GM08714 (cell line): Measurements from ENCODE around the gene REL.
A peak's percentile ranks its signal among the peaks of the same experiment; 100 is the strongest.

Experiments
- H3K4me3 ChIP-seq: fragments of 200-500 bp; sonication (Bioruptor generic); 2 replicates; pipeline ENCODE4 v1.5.1; 2014; ENCODE audit warnings: mild to moderate bottlenecking, low read length, inconsistent platforms
- ZNF274 ChIP-seq: IDR thresholded peaks from 2 replicates; pipeline ENCODE4 v1.6.1; 2012; ENCODE audit warnings: mild to moderate bottlenecking, low read depth, low read length

The REL gene

DNA sequence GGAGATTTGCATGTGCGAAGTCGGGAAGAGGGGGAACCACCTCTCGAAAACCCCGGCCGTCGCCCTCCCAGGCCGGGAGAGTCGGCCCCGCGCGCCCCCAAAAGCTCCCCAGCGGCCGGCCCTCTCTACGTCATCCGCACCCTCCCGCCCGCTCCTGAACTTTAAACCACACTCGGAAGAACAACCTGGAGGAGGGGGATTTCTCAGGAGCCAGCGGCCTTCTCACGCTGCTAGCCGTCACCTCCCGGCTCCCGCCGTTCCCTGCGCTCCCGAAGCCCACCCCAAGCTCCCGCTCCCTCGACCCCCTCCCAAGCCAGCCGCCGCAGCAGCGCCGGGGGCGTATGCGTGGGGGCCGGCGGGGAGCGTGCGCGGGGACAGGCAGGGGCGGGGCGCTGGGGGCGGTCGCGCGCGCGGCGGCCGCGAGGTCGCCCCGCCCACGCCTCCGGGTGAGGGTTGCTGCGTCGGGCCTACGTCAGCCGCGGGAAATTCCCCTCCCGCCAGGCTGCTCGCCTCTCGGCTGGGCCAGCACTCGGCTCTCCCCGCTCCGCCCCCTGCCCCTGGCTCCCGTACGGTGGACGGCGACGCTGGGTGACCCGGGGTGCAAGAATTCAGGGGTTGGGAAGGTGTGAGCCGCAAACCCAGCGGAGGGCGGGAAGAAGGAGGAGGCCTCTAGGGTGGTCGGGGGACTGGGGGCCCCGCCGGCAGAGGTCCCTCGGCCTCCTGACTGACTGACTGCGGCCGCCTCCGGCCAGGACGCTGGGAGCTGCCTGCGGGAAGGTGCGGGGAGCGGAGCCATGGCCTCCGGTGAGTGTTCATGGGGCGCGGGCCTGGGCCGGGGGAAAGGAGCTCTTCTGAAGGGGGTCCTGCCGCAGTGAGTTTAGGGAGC is at the start of gene REL:
Gene REL (plus strand): TSS at position 528 of the 886 bp plus-strand sequence. CDS start 267 bp downstream, at position 795.
- TF ChIP-seq ZNF274, result no peak
- H3K4me3 ChIP-seq, result peak within 1 kb of the TSS; percentile 97

DNA sequence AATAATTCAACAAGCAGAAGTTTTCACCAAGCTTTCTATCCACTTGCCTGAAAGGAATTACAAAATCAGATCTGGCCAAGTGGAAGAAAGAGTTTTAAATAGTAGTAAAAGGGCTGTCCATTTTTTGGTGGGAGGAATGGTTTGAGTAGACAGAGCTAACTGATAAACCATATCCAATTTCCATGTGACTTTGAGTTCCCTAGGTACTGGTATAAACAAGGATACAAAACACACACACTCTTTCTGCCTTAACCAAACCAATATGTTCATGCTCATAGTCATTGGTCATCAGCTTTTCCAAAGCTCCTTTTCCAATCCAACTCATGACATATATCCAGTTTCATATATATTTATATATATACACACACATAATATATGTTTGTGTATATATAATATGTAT is 49.5 kb upstream of the REL start:
- TF ChIP-seq ZNF274, result no peak

GRCh38 chr2:60832621-60833020 is 48.8 kb upstream of the REL start:
- no peak for TF ChIP-seq ZNF274
- no peak overlapping the region for H3K4me3 ChIP-seq

More for the DNA sequence above, 49.5 kb upstream of the REL start:
- no peak overlapping the region for H3K4me3 ChIP-seq

- TF ChIP-seq ZNF274, result no peak
- H3K4me3 ChIP-seq, result no peak overlapping the region
Observed at GRCh38 chr2:60834270-60834717, 47.1 kb upstream of the REL start.

DNA sequence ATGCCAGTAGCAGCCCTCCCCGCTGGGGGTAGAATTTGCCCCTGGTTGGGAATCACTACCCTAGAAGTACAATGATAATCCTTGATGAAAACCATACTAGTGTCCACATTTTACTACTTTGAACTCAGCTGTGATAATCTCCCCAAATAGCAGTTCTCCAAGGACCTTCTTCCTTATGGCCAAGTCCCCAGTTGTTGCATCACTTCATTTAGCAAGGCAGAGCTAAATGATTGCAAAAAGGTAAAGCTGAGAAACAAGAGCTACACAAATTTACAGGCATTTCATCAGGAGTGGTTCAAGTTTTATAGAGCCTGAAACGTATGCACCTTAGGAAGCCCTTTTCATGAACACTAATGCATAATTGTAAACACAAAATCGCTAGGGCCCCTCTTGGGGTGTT is 44.9 kb upstream of the REL start:
- TF ChIP-seq ZNF274, result no peak
- no peak overlapping the region for H3K4me3 ChIP-seq

DNA sequence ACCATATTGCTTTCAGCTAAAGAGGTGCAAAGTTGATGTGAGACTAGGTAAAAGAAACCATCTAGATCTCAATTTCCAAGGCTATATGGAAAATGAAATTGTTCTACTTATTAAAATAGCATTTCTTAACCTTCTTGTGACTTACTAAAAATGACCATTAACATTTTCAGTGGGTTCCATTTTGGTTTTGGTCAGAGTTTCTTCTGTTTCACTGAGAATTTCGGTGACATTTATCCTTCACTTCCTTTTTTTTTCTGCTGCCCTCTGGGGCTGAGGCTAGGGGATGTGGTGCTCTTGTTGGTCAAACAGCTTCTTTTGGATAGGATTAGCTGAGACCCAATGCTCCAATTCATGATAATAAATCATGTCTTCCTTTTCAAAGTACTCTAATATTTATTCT is 44.3 kb upstream of the REL start:
- no peak overlapping the region for H3K4me3 ChIP-seq
- TF ChIP-seq ZNF274, result no peak

DNA sequence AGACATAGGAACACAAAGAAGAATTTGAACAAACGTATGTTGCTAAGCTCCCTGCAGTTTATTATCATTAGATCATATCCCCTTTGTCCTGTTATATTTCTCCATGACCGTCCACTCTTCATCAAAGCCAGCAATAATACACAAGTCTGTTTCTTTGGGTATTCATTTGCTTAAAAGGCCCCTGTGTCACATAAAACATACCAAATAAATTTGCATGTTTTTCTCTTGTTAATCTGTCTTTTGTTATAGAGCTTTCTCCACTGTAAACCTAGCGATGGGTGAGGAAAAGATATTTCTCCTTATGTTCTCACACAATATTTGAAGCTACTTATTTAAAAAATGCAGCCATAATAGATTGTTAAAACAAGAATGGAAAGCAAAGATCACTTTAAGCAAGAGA is 42.9 kb upstream of the REL start:
- TF ChIP-seq ZNF274, result no peak
- H3K4me3 ChIP-seq, result no peak overlapping the region

- TF ChIP-seq ZNF274, result no peak
- H3K4me3 ChIP-seq, result no peak overlapping the region; the same call in 1 of the 2 replicates
Observed at GRCh38 chr2:60839126-60839813, 42.1 kb upstream of the REL start.

DNA sequence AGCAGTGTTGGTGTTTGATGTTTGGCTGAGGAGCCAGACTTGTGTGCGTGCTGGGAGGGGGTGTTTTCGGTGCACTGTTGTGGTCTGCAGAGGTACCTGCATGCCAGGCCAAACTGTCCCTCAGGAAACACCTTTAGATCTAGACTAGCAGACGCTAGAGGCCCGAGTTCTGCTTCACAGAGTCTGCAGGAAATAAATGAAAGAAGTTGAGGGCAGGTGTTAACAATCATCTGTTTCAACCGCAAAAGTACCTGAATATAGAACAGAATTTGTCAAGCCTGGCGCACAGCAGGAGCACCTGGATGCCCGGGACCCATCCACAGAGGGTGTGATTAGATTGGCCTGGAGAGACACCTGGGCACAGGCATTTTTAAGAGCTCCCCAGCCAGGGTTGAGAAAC is 40.5 kb upstream of the REL start:
- TF ChIP-seq ZNF274, result no peak
- peak overlapping the region; percentile 3; the same call in 1 of the 2 replicates for H3K4me3 ChIP-seq

DNA sequence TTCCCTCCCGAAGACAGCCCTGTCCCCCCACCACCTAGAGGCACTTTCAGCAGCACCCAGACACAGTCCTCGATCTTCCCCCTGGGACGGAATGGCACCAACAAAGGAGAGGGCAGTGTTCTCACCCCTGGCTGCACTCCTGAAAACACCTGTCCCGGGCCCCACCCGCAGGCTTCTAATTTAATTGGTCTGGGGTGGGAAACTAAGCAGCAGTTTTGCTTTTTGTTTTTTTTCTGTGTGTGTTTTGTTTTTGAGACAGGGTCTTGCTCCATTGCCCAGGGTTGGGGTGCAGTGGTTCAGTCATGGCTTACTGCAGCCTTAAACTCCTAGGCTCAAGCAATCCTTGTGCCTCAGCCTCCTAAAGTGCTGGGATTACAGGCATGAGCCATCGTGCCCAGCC is 38.4 kb upstream of the REL start:
- no peak for TF ChIP-seq ZNF274
- H3K4me3 ChIP-seq, result no peak overlapping the region

DNA sequence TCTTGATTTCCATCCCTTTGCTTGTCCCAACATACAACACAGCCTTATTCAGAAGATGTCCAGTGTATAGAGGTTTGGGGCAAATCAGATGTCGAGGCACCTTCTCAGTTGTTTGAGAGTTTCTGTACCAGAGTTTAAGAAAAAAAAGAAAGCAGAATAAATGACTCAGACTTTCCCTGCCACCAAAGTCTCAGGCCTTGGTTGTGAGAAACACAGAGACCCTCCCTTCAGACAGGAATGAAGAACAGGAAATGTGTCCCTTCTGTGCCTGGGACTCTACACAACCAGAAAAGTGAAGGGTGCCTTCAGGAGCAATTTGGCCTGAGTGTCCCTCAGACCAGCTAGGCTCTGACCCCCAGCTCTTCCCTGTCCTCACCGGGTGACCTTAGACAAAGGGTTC is 37.3 kb upstream of the REL start:
- no peak for TF ChIP-seq ZNF274
- H3K4me3 ChIP-seq, result no peak overlapping the region

DNA sequence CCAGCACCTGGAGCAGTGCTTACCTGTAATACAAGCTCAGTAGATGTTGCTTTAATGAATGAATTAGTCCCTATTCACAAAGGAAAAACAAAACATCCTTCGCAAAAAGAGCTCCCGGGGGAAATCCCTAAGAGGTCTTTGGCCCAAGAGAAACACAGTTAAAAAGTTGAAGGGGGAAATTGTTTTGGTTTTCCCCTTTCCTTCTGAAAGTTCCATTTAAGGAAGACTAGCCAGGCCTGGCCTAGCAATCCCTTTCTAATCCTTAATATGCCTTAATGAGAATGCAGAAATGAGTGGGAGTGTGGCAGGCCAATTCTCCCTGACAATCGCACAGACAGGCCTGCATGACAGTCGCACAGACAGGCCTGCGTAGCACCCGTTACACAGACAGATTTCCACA is 33.5 kb upstream of the REL start:
- TF ChIP-seq ZNF274, result no peak
- H3K4me3 ChIP-seq, result no peak overlapping the region

DNA sequence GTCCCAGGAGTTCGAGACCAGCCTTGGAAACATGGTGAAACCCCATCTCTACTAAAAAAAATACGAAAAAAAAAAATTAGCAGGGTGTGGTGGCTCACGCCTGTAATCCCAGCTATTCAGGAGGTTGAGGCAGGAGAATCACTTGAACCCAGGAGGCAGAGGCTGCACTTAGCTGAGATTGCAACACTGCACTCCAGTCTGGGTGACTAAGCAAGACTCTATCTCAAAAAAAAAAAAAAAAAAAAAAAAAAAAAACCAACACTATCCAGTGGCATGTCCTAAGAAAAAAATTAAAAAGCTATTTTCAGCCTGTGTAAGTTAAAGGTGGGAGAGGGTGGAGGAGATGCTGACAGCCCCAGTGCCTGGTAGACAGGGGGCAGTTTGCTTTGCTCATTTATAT is 32.2 kb upstream of the REL start:
- no peak overlapping the region for H3K4me3 ChIP-seq
- TF ChIP-seq ZNF274, result no peak

DNA sequence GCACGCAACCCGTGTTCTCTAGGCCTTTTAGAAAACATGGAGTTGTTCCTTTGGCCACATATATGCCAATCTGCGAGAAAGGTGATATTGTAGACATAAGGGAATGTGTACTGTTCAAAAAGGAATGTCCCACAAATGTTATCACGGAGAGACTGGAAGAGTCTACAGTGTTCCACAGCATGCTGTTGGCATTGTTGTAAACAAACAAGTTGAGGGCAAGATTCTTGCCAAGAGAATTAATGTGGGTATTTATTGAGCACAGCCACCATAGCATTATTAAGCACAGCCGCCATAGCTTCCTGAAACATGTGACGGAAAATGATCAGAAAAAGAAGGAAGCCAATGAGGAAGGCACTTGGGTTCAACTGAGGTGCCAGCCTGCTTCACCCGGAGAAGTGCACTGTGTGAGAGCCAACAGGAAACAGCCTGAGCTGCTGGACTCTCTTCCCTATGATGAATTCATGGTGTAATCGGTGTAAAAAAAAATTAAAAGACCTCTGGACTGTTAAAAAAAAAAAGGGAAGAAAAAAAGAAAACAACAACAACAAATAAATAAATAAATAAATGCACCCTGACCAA is 29.0 kb upstream of the REL start:
- no peak overlapping the region for H3K4me3 ChIP-seq
- no peak for TF ChIP-seq ZNF274

DNA sequence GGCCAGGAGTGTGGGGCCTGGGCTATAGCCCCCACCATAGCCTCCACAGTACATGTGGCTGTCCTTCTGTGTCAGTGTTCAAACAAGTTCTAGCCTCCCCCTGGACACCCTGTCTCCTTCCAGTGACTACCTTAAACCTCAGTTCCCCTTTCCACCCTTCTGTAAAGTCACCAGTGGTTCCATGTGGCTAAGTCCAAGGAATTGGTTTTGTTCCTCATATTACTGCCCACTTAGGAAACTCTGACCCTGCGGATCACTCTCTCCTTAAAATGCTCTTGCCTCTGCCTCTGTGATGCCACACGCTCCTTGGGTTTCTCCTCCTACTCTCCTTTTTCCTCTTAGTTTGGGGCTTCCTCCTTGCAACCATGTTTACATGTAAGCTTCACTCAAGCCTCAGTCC is 27.8 kb upstream of the REL start:
- no peak for TF ChIP-seq ZNF274
- no peak overlapping the region for H3K4me3 ChIP-seq
